GM20000 (cell line): Measurements from ENCODE around the gene CAST.

Experiments used
- DNase-seq: peaks from one replicate; pipeline ENCODE4 v3.0.0; 2012; ENCODE audit warnings: low spot score
- CTCF ChIP-seq: IDR thresholded peaks from 2 replicates; pipeline ENCODE4 v1.5.1; 2012; ENCODE audit warnings: mild to moderate bottlenecking, control low read depth; ENCODE audit errors: extremely low read depth, missing control alignments

The CAST gene

DNA sequence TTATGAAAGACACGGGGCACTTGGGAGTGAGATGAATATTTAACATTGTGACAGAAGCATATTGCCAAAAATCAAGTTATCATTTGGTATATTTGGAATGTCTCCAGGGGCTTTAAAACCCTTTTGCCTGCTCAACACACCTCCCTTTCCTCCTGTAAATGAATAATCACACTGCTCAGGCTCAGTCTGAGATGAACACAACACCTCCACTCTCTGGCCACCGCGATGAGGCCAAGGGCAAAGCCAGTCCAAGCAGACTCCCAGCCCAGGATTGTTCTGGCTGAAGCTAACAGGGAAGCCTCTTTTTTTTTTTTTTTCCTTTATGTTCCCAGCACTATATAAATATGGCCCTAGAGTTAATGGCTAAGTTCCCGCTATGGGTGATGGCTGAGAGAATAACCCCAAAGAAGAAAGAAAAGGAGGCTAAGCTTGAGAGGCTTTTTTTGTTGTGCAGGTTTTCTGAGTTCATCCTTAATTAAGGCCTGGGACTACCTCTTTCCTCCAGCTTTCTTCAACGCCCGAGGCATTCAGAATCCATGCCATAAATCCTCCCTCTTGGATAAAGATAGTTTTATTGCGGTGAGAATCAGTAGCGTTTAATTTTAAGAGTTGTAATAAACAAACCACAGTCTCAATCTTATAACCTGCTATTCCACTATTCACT lies 156.1 kb downstream of the CAST start:
- no peak for DNase-seq
- no peak for TF ChIP-seq CTCF

DNA sequence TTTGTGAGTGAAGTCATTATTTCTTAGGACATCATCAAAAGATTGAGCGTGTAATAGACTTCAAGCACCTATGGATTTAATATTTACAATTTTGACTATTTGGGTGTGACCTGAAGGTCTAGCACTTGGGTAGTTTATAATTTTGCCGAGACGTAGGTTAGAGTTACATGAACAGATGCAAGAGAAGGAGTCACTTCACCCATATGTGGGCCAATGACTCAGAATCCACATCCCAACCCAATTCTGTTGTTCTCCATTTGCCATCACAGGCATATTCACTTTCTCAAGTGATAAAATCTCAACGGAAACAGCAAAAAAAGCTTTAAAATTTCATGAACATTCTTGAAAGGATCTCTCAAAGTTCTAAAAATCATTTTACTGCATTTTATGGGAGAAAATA lies 157.6 kb downstream of the CAST start:
- TF ChIP-seq CTCF = no peak
- DNase-seq = no peak

- no peak for TF ChIP-seq CTCF
- no peak for DNase-seq
Observed at GRCh38 chr5:96821260-96821916, 159.2 kb downstream of the CAST start.

- no peak for DNase-seq
- TF ChIP-seq CTCF = no peak
Observed at GRCh38 chr5:96822686-96823459, 160.7 kb downstream of the CAST start.

DNA sequence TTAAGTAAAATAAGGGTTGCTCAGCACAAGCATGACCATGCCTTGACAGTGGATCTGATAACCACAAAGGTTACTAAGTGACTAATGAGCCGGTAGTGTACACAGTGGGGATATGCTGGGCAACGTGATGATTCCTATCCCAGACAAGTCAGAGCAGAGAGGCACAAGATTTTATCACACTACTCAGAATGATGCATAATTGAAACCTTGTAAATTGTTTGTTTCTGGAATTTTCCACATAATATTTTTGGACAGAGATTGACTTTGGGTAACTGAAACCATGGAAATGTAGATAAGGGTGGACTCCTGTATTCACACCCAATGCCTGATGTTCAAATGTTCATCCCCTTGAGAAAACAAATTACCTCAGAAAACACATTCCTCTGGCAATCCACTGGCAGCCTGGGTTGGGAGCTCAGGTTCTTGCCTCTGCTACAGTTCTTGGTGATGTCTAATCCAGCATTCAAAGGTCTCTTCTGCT lies 161.8 kb downstream of the CAST start:
- no peak for DNase-seq
- no peak for TF ChIP-seq CTCF
